Gastroesophageal sphincter (tissue), 3 donors: ENCODE measurements around the gene SPOP.

Experiments
- POLR2AphosphoS5 ChIP-seq: sonication (generic); formaldehyde crosslinking; IDR thresholded peaks from one replicate; pipeline ENCODE4 v1.6.1; 2017; ENCODE audit warnings: antibody characterized with exemption
- TF ChIP-seq, protein P1 (sequence below), 4 experiments: fragments of 200-600 bp in 2 of 4; fragments of 450-650 bp in 2 of 4; sonication (generic) in 1 of 4; IDR thresholded peaks; one replicate each; pipeline ENCODE4 v1.5.1; 2017 to 2019; ENCODE audit warnings: antibody characterized with exemption in 4 of 4, mild to moderate bottlenecking in 2 of 4, moderate library complexity in 2 of 4

DNA sequence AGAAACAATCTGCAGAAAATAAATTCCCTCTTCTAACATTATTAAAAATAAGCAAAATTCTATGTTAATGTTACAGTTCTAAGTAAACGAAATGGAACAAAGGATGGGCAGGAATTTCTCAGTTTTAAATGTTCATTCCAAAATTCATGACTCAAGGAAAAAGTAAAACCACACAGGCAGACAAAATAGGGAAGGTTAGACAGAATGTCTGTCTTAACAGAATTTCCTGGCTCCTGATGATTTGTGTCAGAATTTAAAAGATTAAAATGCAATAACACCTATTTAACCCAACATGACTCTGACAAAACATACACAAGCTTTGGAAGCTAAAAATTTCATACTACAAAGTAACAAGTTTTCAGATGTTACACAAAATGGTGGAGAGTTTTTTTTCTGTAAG lies 42.8 kb downstream of the SPOP start:
- TF ChIP-seq, protein P1, sequence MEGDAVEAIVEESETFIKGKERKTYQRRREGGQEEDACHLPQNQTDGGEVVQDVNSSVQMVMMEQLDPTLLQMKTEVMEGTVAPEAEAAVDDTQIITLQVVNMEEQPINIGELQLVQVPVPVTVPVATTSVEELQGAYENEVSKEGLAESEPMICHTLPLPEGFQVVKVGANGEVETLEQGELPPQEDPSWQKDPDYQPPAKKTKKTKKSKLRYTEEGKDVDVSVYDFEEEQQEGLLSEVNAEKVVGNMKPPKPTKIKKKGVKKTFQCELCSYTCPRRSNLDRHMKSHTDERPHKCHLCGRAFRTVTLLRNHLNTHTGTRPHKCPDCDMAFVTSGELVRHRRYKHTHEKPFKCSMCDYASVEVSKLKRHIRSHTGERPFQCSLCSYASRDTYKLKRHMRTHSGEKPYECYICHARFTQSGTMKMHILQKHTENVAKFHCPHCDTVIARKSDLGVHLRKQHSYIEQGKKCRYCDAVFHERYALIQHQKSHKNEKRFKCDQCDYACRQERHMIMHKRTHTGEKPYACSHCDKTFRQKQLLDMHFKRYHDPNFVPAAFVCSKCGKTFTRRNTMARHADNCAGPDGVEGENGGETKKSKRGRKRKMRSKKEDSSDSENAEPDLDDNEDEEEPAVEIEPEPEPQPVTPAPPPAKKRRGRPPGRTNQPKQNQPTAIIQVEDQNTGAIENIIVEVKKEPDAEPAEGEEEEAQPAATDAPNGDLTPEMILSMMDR (IDR thresholded peaks at IDR 0.05): no peak
- no peak for TF ChIP-seq POLR2AphosphoS5
